ENCODE measurements around the gene SPECC1. TPM values are rescaled to one million over a fixed set of nuclear protein-coding genes. Genes with fewer than 3 reads are reported as not detected.

SPECC1 gene
- total RNA-seq, 1 donor from 2014 or later: 6.3 TPM

- intact Hi-C loops (cut with micrococcal nuclease): loop anchor here (1.0 to 5.0 kb wide), 2 partner anchors 105 to 201 kb away; no protein-coding TSS in a partner anchor
Observed at GRCh38 chr17:20120836-20121235, 111.7 kb downstream of the SPECC1 start.

- intact Hi-C loops (cut with micrococcal nuclease): loop anchor here (1.0 to 5.0 kb wide), 2 partner anchors 105 to 201 kb away; no protein-coding TSS in a partner anchor
Observed at GRCh38 chr17:20121359-20122253, 112.4 kb downstream of the SPECC1 start.

GRCh38 chr17:20122254-20122879 lies 113.2 kb downstream of the SPECC1 start:
- intact Hi-C loops (cut with micrococcal nuclease): loop anchor here (5.0 kb wide), 1 partner anchor 200 kb away; no protein-coding TSS in a partner anchor

GRCh38 chr17:20123209-20123608 lies 114.0 kb downstream of the SPECC1 start:
- intact Hi-C loops (cut with micrococcal nuclease): loop anchor here (5.0 kb wide), 1 partner anchor 199 kb away; no protein-coding TSS in a partner anchor

- intact Hi-C loops (cut with micrococcal nuclease): no loop called here
Observed at GRCh38 chr17:20125724-20126123, 116.6 kb downstream of the SPECC1 start.

GRCh38 chr17:20127360-20128035 lies 118.3 kb downstream of the SPECC1 start:
- intact Hi-C loops (cut with micrococcal nuclease): no loop called here

GRCh38 chr17:20128036-20128667 lies 119.0 kb downstream of the SPECC1 start:
- intact Hi-C loops (cut with micrococcal nuclease): no loop called here

GRCh38 chr17:20133517-20133916 lies 124.4 kb downstream of the SPECC1 start:
- intact Hi-C loops (cut with micrococcal nuclease): no loop called here

- intact Hi-C loops (cut with micrococcal nuclease): no loop called here
Observed at GRCh38 chr17:20141198-20141972, 132.2 kb downstream of the SPECC1 start.

- intact Hi-C loops (cut with micrococcal nuclease): no loop called here
Observed at GRCh38 chr17:20142268-20142667, 133.1 kb downstream of the SPECC1 start.

- intact Hi-C loops (cut with micrococcal nuclease): no loop called here
Observed at GRCh38 chr17:20143740-20144139, 134.6 kb downstream of the SPECC1 start.

GRCh38 chr17:20145567-20145966 lies 136.4 kb downstream of the SPECC1 start:
- intact Hi-C loops (cut with micrococcal nuclease): no loop called here

- intact Hi-C loops (cut with micrococcal nuclease): no loop called here
Observed at GRCh38 chr17:20149251-20149650, 140.1 kb downstream of the SPECC1 start.

GRCh38 chr17:20151174-20151573 lies 142.0 kb downstream of the SPECC1 start:
- intact Hi-C loops (cut with micrococcal nuclease): no loop called here

GRCh38 chr17:20153231-20153630 lies 144.1 kb downstream of the SPECC1 start:
- intact Hi-C loops (cut with micrococcal nuclease): no loop called here

- intact Hi-C loops (cut with micrococcal nuclease): no loop called here
Observed at GRCh38 chr17:20154286-20155000, 145.3 kb downstream of the SPECC1 start.

- intact Hi-C loops (cut with micrococcal nuclease): no loop called here
Observed at GRCh38 chr17:20155258-20156195, 146.4 kb downstream of the SPECC1 start.

GRCh38 chr17:20156196-20157000 lies 147.2 kb downstream of the SPECC1 start:
- intact Hi-C loops (cut with micrococcal nuclease): no loop called here

All from T-helper 2 cell treated with Interferon-gamma antibody and Interleukin-4, amounts not matched to agents 100 ng/mL and 5 ng/mL, for 36 hours (primary cell).